ENCODE measurements around the gene LRRC23.

DNA sequence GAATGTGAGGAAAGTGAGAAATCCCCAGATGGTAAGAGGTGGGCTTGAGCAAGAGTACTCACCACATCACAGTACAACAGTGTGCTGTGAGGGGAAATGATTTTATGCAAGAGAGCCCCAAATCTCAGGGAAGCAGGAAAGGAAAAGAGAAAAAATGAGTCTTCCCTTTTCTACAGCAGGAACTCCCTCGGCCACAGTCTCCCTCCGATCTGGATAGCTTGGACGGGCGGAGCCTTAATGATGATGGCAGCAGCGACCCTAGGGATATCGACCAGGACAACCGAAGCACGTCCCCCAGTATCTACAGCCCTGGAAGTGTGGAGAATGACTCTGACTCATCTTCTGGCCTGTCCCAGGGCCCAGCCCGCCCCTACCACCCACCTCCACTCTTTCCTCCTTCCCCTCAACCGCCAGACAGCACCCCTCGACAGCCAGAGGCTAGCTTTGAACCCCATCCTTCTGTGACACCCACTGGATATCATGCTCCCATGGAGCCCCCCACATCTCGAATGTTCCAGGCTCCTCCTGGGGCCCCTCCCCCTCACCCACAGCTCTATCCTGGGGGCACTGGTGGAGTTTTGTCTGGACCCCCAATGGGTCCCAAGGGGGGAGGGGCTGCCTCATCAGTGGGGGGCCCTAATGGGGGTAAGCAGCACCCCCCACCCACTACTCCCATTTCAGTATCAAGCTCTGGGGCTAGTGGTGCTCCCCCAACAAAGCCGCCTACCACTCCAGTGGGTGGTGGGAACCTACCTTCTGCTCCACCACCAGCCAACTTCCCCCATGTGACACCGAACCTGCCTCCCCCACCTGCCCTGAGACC lies 31.0 kb downstream of the LRRC23 start:
- TF ChIP-seq ZNF436 (CRISPR knock-in tag; IDR thresholded peaks at IDR 0.05) (no peak), TGIF2 (CRISPR knock-in tag; IDR thresholded peaks at IDR 0.05) (no peak), MIER1 (IDR thresholded peaks at IDR 0.05; ENCODE audit: low read depth) (no peak), BRCA1 (IDR thresholded peaks at IDR 0.05) (no peak), BRCA1 (CRISPR knock-in tag; IDR thresholded peaks at IDR 0.05) (no peak), ETV1 (tag; conservative IDR thresholded peaks at IDR 0.05; ENCODE audit: low read depth) (no peak), RAD21 (CRISPR knock-in tag; conservative IDR thresholded peaks at IDR 0.05 in 1 of 2, IDR thresholded peaks at IDR 0.05 in 1 of 2) (no peak), CBFB (CRISPR knock-in tag; IDR thresholded peaks at IDR 0.05) (no peak), PHF8 (IDR thresholded peaks at IDR 0.05; ENCODE audit: borderline replicate concordance, low read length) (no peak), CHD4 (IDR thresholded peaks at IDR 0.05; ENCODE audit: insufficient read depth, insufficient replicate concordance, low read depth, low read length, poor library complexity, severe bottlenecking) (no peak), NRF1 (conservative IDR thresholded peaks at IDR 0.05 in 1 of 2, IDR thresholded peaks at IDR 0.05 in 1 of 2) (no peak)
- TF ChIP-seq, protein P1, sequence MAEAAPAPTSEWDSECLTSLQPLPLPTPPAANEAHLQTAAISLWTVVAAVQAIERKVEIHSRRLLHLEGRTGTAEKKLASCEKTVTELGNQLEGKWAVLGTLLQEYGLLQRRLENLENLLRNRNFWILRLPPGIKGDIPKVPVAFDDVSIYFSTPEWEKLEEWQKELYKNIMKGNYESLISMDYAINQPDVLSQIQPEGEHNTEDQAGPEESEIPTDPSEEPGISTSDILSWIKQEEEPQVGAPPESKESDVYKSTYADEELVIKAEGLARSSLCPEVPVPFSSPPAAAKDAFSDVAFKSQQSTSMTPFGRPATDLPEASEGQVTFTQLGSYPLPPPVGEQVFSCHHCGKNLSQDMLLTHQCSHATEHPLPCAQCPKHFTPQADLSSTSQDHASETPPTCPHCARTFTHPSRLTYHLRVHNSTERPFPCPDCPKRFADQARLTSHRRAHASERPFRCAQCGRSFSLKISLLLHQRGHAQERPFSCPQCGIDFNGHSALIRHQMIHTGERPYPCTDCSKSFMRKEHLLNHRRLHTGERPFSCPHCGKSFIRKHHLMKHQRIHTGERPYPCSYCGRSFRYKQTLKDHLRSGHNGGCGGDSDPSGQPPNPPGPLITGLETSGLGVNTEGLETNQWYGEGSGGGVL (CRISPR knock-in tag; IDR thresholded peaks at IDR 0.05): no peak
